Ovary (tissue), 3 donors: Measurements from ENCODE around the gene GRID2.

Experiments used
- CTCF ChIP-seq, 3 donors: fragments of 450-650 bp in 2 of 3; fragments of 200-600 bp in 1 of 3; IDR thresholded peaks; one replicate each; pipeline versions ENCODE4 v1.5.1 to v1.8.0; 2016 to 2022; ENCODE audit warnings: antibody characterized with exemption in 3 of 3, mild to moderate bottlenecking in 1 of 3
- POLR2A ChIP-seq: fragments of 450-650 bp; IDR thresholded peaks from one replicate; pipeline ENCODE4 v1.6.1; 2017; ENCODE audit warnings: antibody characterized with exemption, mild to moderate bottlenecking, moderate library complexity
- donor health status: DM: no; HTN: no; CAD: no.

GRCh38 chr4:93710847-93711430, 1407.2 kb downstream of the GRID2 start:
- TF ChIP-seq POLR2A (no peak), CTCF (IDR thresholded peaks at IDR 0.05) (no peak)
